ENCODE measurements around the gene SUGCT.
"Not testable (repeated sequence)": the region's sequence is repeated elsewhere in the genome, so short reads cannot be mapped to it uniquely, and the experiment has no call there.

The SUGCT gene

DNA sequence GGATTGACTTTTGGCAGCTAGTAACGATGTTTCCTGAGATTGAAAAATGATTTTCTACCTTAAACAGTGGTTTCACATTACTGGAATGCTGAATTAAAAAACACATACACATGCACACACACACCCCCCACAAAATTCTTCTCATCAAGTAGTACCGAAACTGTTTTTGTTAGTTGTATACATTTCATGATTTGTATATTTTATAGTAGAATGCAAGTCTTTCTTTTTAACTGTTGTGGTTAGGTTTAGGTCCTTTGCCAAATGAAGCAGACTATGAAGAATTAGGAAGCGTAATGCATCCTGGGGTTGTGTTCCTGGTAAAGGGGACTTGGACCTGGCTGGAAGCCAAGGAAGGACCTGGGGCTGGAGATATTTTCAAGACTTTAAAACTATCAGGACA lies 505.8 kb downstream of the SUGCT start:
- no peak for DNase-seq

DNA sequence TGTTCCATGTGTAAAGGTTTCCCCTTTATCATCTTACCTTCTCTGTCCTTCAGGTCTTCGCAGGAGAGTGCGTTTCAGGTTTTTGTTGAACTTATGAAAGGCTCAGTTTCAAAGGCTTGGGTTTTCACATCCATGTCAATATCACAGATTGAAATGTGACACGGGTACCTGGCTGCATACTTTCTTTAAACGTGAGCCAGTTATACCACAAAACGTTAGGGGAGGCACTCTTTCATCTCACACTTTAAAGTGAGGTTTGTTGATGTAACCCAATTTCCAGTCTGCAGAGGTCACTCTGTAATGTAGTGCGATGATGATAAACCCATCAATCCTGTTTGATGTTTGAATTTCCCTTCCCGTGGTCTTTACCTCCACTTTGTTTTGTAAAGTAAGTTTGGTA lies 506.9 kb downstream of the SUGCT start:
- DNase-seq = no peak

DNA sequence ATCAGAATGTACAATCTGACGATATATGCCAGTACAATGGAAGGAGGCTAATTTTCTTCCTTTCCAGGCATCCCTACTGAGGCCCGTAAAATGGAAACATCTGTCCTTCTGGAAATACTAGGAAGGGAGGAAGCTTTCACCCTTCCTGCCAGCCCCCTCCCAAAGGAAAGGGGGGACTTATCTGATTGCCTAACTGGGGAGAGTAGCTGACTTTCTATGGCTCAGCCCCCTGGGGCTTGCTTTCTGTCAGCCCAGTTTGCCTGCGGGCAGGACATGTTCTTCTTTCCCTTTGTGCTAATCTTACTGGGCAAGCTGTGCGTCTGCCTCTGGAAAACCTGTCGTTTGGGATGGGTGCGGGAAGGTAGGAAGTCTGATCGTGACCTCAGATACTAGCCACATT lies 508.9 kb downstream of the SUGCT start:
- no peak for DNase-seq

DNA sequence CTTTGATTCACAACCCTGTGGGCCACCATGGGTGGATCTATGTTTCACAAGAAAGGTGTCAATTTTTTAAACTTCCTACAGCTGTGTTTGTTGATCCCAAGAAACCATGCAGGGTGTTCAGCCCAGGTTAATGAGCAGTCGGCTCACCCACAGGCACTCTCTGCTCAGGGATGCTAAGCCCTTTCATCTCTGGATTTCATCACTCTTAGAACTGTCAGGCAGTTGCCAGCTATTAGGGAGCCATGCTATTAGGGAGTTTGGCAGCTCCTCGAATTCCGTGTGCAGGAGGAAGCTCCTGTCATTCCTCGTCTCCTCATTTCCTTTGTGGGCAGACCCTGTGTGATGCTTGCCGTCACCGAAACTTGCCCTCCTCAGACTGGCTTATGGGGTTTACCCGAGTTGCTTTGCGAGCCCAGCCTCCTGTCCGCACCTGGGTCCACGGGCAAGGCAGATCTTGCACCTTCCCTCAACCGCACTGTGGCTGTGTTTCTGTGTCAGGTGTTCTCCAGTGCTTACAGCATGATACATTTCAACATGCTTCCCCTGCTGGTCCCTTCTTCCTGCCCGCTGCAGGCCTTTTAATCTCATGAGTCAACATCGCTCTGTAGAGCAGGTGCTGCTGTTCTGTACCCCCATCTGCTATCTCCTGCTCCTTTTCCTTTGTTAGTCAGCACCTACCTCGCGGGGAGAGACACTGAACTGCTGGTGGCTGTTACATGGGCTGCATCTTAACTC lies 509.8 kb downstream of the SUGCT start:
- no peak for DNase-seq

DNA sequence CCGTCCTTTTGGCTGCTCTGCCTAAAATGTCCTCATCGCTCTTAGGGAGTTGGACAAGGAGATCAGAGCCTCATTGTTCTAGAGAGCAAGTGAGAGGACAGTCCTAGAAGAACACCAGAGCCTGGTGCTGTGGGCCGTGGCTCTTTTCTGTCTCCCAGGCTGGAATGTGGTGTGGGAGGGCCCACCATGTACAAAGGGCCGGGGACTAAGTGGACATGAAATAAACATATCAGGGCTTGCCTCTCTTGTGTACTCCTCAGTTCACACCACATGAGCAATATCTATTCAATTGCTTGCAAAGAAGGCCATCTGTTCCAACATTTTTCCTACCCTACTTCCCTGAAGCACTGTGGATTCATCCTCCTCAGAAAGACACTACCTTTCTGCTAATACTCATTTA lies 510.4 kb downstream of the SUGCT start:
- DNase-seq = no peak

DNA sequence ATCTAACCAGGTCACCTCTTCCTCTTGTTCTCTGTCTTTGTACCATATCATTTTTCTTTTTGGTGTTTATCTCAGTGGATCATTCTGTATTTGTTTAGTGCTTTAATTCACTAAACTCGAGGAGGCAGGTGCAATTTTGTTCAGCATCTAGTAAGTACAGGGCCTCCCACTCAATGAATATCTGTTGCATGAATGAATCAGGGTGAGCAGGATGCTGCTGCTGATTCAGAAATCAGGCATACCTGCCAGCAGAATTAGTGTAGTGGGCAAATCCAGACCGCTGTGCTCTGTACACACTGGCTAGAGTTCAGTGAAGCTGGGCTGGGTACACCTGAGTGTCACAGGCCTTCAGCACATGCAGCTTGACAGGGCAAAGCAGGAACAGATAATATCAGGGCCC lies 511.9 kb downstream of the SUGCT start:
- no peak for DNase-seq

DNA sequence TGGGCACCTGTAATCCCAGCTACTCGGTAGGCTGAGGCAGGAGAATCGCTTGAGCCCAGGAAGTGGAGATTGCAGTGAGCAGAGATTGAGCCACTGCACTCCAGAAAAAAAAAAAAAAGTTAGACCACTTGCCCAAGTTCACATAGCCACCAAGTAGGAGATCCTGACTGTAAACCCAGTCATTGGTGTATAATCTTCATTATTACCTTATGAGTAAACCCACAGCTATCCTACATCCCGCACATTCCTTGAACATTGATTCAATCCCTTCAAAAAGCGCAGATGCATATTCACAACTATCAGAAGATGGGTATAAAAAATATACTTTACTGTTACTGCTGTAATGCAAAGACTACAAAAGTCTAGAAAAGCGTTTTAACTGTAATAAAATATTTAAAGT lies 512.9 kb downstream of the SUGCT start:
- no peak for DNase-seq

DNA sequence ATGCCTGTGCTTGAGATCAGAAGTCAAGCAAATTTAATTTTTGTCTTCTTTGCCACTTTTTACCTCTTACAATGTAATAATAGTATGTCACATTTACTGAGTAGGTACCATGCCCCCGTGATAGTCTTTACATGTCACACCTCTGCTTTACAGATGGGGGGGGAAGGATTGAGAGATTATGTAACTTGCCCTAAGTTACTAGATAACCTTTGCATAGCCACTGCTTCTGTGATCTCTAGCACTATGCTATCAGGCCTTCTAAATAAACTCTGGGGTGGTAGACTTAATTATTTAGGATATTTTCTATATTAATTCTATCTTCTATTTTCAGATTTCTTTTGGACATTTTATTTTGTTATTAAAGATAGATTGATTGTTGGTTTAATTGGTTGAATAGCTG lies 514.4 kb downstream of the SUGCT start:
- DNase-seq = no peak

DNA sequence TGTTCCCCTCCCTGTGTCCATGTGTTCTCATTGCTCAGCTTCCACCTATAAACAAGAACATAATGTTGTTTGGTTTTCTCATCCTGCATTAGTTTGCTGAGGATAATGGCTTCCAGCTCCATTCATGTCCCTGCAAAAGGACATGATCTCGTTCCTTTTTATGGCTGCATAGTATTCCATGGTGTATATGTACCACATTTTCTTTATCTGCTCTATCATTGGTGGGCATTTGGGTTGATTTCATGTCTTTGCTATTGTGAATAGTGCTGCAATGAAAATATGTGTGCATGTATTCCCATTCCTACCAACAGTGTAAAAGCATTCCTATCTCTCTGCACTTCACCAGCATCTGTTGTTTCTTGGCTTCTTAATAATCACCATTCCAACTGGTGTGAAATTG lies 516.1 kb downstream of the SUGCT start:
- DNase-seq = not testable (repeated sequence)

DNA sequence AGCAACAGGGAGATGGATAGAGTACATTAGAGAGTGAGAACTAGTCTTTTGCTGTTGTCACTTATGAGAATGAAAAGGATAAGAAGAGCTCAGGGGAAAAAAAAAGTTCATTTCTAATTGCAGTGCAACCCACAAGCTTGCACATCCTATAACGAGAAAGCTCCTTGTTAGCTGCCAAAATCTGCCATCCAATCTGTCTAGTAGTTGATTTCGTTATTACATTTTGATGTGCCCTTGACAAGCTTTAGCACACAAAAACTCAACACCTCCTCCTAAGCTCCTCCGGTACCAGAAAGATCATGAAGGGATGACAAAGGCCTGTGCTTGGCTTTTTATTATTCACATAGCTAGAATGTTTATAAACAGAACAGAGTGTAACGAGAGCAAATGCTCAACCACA lies 519.4 kb downstream of the SUGCT start:
- no peak for DNase-seq

DNA sequence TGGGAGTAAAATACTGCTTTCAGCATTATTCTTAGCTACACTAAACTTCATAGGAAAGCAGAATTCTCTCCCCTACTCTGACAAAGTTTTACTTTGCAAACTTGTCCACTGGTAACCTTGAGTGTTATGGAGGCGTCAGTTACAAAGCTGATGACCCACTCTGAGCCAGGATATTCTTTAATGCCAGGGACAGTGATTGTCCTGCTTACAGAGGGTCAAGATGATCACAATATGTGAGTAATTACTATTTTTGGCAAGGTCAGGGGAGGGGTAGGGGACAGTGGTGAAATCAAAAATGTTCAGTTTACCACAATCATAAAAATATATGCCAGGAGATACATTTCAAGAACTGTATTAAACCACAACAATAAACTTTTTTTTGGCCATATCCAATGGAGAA lies 520.6 kb downstream of the SUGCT start:
- DNase-seq = no peak

DNA sequence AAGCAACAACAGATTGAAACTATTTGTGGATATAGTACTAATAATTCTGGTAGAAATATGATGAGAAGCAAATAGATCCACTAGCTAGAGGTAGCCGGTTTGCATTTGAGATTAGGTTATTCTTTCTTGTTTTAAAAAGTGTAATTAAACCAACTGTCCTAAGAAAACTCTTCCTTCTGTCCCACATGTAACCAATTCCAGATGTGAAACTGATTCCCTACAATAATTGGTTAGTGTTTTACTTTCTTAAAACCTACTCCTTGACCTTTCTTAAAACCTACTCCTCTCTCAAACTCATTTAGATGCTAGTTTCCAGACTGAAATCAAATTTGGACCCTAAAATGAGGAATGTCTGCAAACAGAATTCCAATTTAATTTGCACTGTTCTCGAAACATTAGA lies 521.5 kb downstream of the SUGCT start:
- DNase-seq = no peak

DNA sequence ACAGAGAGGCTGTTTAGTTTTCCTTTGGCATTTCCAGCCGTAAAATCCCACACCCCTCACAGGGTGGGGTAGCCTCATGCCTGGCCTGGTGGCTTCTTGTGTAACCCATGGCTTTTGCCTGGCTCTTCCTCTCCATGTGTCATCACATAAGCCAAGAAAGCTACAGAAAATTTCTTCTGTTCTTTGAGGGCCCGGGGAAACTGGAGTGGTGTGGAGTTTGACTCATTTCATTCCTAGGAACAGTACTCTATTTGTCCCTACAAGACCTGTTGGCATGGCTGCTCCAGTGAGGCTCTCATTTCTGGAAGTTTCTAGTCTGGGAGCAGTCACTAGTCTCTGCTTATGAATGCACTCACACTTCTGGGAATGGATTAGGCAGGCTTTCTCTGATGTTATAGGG lies 523.9 kb downstream of the SUGCT start:
- DNase-seq = no peak

DNA sequence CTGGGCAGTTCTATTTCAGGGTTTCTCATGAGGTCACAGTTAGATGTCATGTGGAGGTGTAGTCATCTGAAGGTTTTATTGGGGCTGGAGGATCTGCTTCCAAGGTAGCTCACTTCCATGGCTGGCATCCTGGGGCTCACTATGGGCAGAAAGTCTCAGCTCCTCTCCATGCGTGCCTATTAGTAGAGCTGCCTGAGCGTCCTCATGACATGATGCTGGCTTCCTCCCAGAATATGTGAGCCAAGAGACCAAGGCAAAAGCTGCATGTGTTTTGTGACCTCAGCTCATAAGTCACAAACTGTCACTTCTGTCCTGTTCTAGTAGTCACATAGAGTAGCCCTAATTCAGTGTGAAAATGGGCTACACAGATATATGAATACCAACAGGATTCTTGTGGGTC lies 524.4 kb downstream of the SUGCT start:
- no peak for DNase-seq

DNA sequence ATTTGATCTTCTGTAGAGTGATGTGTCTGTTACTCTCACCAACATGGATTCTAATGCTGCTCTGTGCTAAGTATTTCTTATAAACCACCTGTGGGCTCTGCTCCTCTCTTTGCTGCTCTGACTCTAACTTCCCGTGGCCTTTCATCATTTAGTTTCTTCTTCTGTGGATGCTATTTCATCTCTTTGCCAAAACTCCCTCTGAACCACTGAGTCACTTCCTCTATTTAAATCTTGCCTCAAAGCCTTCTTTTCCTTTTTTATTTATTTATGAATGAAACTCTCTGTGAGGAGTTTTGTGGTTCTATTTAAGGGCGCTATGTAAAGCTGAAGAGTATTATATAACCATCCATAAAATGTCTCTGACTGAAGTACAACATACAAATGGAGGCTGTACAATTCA lies 538.5 kb downstream of the SUGCT start:
- DNase-seq = no peak

DNA sequence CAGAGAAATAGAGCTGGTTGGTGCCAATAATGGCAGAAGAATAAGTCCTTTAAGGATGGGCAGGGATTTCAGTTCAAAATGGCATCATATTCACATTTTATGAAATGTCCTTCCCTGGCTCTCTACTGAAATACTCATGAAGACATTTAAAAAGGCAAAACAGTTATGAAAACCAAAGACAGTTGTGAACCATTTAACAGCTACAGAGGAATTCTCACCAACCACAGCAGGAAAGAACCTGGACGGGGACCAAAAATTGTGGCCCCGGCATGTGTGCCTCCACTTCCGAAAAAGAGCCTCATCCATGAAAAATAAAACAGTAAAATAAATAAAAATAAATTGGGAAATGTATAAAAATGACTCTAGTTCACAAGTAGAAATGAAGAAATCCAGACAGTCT lies 539.5 kb downstream of the SUGCT start:
- DNase-seq = no peak

DNA sequence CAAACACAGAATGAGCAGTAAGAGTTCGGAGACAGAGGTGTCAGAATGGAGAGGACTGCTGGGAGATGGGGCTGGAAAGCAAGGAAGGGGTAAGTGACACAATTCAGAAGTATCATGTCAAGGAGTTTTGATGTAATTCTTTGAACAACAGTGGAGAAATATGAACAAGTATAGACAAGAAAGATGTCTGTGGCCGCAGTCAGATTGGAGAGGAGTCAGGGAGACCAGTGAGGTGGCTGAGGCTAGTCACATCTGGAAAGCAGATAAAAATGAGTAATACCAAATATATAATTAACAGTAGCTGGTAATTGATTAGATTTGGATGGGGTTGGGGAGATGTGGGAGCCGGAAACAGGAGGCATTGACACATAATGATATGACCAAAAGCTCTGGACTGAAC lies 540.9 kb downstream of the SUGCT start:
- no peak for DNase-seq

DNA sequence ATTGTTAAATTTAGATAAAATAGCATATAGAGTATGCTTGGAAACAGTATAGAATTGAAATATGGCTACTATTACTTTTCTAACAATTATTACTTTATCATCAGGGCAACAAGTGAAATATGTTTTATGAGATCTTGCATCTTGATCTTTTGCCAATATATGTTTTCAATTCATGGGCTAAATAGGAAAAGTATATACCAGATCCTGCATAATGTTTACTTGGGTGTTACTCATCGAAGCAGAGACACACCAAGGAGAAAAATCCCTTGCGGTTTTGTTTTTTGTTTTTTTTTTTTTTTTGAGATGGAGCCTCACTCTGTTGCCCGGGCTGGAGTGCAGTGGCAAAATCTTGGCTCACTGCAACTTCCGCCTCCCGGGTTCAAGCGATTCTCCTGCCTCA lies 541.4 kb downstream of the SUGCT start:
- DNase-seq = no peak

DNA sequence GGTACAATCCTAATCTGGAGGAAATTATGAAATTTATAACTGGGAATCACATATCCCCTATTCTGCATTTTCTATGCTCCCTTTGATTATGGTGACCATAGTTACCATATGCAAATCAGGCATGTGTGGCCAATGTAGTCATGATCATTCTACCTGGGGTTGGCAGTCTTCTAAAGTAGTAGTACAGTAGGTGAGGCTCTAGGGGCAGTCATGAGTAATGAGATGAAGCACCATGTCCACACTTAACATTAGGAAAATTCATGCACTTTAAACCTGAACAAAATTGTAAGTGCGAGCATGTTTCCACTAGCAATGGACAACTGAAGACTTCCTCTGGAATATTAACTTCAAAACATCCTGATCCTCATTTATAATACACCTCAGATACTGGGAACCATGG lies 545.9 kb downstream of the SUGCT start:
- DNase-seq = no peak

DNA sequence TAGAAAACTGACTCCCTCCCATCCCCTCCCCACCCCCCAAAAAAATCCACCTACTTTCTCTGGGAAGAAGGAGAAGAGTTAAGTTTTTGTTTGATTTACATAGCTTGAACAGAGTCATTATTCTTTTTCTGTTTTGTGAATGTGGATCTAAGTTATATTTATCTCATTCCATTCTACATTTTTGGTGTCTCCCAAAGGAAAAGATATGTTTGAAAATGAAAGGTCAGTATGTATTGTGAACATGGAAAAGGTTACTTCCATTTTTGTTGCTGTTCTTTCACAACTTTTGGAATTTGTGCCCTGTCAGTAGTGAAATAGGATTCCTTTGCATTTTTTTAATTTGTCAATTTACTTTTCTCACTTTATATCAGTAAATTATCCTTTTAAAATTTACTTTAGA lies 547.9 kb downstream of the SUGCT start:
- DNase-seq = no peak

DNA sequence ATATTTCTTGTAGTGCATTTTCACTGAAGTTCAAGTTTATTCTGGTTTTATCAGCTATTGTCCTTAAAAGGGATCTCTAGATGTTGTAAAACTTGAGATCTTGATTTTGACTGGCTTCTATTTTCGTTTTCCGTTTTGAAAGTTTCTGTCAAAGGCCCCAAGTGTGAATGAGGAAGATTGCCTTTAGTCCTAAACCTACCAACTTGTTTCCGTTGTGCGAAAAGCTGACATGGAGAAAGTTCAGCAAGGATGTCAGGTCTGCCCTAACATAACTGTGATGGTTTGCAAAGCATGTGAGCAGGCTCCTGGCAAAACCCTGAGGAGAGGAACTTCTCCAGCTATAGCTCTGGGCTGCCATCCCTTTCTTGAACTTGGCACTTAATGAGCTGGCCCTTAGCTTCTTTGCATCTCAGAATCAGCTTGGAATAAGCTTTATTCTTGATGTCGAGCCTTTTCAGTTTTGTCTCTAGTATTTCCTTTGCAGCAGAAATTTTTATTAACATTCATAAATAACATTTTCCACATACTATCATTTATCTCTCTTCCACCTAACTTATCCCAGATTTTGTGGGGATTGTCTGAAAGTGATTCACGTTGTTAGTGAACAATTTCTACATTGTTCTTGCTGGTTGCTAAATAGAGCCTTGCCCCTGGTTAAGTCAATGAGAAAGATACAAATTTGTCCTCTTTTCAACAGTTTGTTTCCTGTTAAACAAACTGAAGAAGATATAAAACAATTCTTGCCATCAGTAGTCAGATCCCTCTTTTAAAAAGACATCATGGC lies 559.4 kb downstream of the SUGCT start:
- DNase-seq = no peak

DNA sequence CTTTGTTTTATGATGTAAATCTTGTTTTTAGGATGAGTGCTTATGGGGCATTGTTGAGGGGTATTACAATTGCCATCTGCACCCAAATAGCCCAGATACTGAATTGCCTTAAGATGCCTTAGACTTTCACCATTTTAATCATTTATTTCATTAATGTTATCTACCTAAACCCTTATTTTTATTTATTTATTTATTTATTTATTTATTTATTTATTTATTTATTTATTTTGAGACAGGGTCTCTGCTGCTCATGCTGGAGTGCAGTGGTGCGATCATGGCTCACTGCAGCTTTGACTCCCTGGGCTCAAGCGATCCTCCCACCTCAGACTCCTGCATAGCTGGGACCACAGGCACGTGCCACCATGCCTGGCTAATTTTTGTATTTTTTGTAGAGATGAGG lies 560.2 kb downstream of the SUGCT start:
- no peak for DNase-seq

DNA sequence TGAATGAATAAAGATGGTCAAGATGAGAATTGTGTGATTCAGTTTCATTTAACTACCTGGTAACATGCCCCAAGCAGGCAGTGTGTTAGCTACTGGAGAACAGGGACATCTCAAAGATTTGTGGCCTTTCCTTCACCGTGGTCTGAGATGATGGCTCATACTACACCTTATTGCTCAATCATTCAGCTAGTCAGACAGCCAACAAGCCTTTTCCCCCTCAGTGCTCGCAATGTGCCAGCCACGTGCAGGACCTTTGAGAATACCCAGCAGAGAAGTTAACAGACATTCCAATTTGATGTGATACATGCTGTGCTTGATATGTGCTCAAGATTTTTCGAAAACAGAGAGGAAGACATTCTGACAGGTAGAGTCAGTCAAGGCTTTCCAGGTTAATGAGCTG lies 562.8 kb downstream of the SUGCT start:
- DNase-seq = no peak

DNA sequence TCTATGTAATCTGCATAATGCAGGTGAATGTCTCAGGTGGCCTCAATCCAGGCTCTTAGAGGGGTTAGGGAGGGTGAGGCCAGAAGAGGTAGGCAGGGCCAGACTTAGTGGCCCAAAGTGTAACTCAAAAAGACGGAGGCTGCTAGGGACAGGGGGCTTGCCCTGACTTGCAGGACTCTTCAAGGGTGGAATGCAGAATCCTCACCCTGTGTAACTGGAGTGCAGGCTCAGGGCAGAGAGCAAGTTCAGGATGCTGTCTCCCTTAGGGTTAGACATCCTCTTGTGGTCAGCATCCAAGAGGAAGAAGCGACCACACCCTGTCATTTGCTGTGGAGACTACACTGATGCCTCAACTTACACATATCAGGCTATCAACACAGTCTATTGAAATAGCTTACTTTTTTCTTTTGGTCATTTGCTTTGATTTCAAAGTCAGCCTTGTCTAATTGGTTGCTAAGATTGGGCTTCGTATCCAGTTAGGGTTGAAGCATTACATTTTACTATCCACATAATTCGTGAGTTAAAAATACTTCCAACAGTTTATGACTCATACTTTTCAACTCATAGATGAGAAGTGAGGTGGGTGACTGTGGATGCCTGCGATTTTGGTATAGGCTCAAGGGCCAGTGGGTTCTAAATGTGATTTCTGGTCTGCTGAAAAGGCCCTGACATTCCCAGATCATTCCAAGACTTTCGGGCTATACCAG lies 563.6 kb downstream of the SUGCT start:
- DNase-seq = no peak

All from stimulated activated CD4-positive, alpha-beta T cell treated with anti-CD3 and anti-CD28 coated beads, Interleukin-4, amount 100 ng/mL, for 4 hours (primary cell).